Body of pancreas (tissue), 4 donors: ENCODE measurements around the gene STRA8. TPM values are rescaled to one million over a fixed set of nuclear protein-coding genes. Genes with fewer than 3 reads are reported as not detected.

ENCODE experiments used
- ATAC-seq: fragments of 150-250 bp; one replicate; pipeline ENCODE4 v1.9.1; 2016
- DNase-seq, 4 donors: peaks; one replicate each; pipeline ENCODE4 v3.0.0-alpha.2; 2019
- H3K27ac ChIP-seq, 4 donors: fragments of 200-600 bp; sonication (generic); 1 replicate in 3 of 4; 2 replicates in 1 of 4; pipeline versions ENCODE4 v1.5.1 to v1.6.1; 2016 to 2019; ENCODE audit warnings: mild to moderate bottlenecking in 1 of 4, mixed read lengths in 1 of 4, moderate library complexity in 1 of 4
- H3K27me3 ChIP-seq, 2 donors: fragments of 200-600 bp; sonication (generic); one replicate each; pipeline ENCODE4 v1.6.0; 2016; ENCODE audit warnings: mild to moderate bottlenecking in 1 of 2
- H3K36me3 ChIP-seq, 2 donors: fragments of 200-600 bp; sonication (generic); replicated peaks in 1 of 2; 2 replicates each; pipeline ENCODE4 v1.5.1; 2016; ENCODE audit warnings: low read depth in 2 of 2; ENCODE audit not compliant: insufficient read depth in 1 of 2
- H3K4me1 ChIP-seq: fragments of 200-600 bp; sonication (generic); one replicate; pipeline ENCODE4 v1.6.0; 2016
- H3K4me3 ChIP-seq, 2 donors: fragments of 200-600 bp; sonication (generic); 1 replicate in 1 of 2; 2 replicates in 1 of 2; pipeline ENCODE4 v1.5.1; 2016 to 2019
- H3K9me3 ChIP-seq, 3 donors: fragments of 200-600 bp; sonication (generic); 1 replicate in 2 of 3; 2 replicates in 1 of 3; pipeline ENCODE4 v1.5.1; 2016
- POLR2A ChIP-seq, 3 donors: fragments of 450-650 bp; IDR thresholded peaks; one replicate each; pipeline ENCODE4 v1.6.1; 2016; ENCODE audit warnings: antibody characterized with exemption in 3 of 3, mild to moderate bottlenecking in 2 of 3
- WGBS, 2 donors: methylation state at CpG; one replicate each; pipeline ENCODE4 v1.1.5; 2017; 5-methylcytosine and 5-hydroxymethylcytosine counted together
- intact Hi-C: fragments of 100-400 bp; cut with DNase I; formaldehyde crosslinking; loops from one replicate; pipeline ENCODE4 v1.15.1; 2023
- total RNA-seq, 2 donors: library from RNA; depleted of rRNA; stranded (reverse); fragments of >200 nt; gene quantifications; one replicate each; pipeline ENCODE4 v1.1.0, GENCODE V29; 2016
- TF ChIP-seq, protein P1 (sequence below), 7 experiments: fragments of 450-650 bp in 4 of 7; fragments of 200-600 bp in 3 of 7; sonication (generic) in 3 of 7; IDR thresholded peaks; one replicate each; pipeline ENCODE4 v1.5.1; 2016 to 2019; ENCODE audit warnings: antibody characterized with exemption in 7 of 7

STRA8 gene
- total RNA-seq, 2 donors from 2014 or later: not detected

GRCh38 chr7:135192914-135193536 lies 40.6 kb upstream of the STRA8 start:
- Histone ChIP-seq H3K4me3 (no peak overlapping the region), H3K36me3 (peaks cover 15% of the 10 kb centered on the region in 2 donors), H3K27ac (peak overlapping the region; percentile 59 to 75 (median 70)), H3K27me3 (no peaks in the 10 kb centered on the region), H3K9me3 (no peaks in the 10 kb centered on the region), H3K4me1 (peaks cover 55% of the 10 kb centered on the region)
- intact Hi-C loops: no loop called here
- TF ChIP-seq POLR2A (IDR thresholded peaks at IDR 0.05): no peak
- TF ChIP-seq, protein P1, sequence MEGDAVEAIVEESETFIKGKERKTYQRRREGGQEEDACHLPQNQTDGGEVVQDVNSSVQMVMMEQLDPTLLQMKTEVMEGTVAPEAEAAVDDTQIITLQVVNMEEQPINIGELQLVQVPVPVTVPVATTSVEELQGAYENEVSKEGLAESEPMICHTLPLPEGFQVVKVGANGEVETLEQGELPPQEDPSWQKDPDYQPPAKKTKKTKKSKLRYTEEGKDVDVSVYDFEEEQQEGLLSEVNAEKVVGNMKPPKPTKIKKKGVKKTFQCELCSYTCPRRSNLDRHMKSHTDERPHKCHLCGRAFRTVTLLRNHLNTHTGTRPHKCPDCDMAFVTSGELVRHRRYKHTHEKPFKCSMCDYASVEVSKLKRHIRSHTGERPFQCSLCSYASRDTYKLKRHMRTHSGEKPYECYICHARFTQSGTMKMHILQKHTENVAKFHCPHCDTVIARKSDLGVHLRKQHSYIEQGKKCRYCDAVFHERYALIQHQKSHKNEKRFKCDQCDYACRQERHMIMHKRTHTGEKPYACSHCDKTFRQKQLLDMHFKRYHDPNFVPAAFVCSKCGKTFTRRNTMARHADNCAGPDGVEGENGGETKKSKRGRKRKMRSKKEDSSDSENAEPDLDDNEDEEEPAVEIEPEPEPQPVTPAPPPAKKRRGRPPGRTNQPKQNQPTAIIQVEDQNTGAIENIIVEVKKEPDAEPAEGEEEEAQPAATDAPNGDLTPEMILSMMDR (IDR thresholded peaks at IDR 0.05): no peak
- WGBS, 2 donors: 63 to 66% methylated on average over 8 to 11 of the region's 11 CpGs
- DNase-seq: no peak
- no peak for ATAC-seq

DNA sequence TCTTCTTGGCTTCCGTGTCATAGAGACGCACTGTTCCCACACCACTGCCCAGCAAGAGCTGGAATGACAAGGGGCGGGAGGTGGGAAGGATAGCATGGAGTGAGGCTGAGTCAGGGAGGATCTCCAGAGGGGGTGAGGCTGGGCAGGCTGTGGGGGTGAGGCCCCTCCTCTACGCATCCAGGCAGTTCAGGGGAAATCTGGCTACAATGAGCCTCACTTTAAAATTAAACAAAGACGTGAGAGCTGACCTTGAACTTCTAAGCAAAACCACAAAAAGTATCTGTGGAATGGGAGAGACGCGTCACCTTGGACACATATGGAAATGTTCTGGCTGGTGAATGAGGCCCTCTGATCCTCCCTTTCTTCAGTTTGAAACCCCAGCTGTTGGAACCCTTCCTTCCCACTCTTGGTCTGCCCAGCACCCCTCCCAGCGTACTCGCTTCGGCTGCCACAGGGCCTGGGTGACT lies 40.0 kb upstream of the STRA8 start:
- intact Hi-C loops: no loop called here
- peaks cover 53% of the 10 kb centered on the region for H3K4me1 ChIP-seq
- DNase-seq (peak in 3 of 4 donors; percentile 25 to 56 (median 46)), ATAC-seq (peak; percentile 22)
- H3K4me3 ChIP-seq: no peak overlapping the region
- TF ChIP-seq, protein P1 (IDR thresholded peaks at IDR 0.05): no peak
- TF ChIP-seq POLR2A (IDR thresholded peaks at IDR 0.05): peak in 1 of 3 donors; percentile 17
- no peaks in the 10 kb centered on the region for H3K9me3 ChIP-seq
- 56 to 58% methylated on average over 10 of the region's 10 CpGs for WGBS, 2 donors
- H3K27ac ChIP-seq: peak overlapping the region; percentile 59 to 75 (median 70)
- no peaks in the 10 kb centered on the region for H3K27me3 ChIP-seq
- peaks cover 14 to 16% of the 10 kb centered on the region in 2 donors for H3K36me3 ChIP-seq

GRCh38 chr7:135194494-135195095 lies 39.0 kb upstream of the STRA8 start:
- TF ChIP-seq, protein P1 (IDR thresholded peaks at IDR 0.05): no peak
- DNase-seq: no peak
- H3K9me3 ChIP-seq: no peaks in the 10 kb centered on the region
- WGBS, 2 donors: 87 to 90% methylated on average over 12 of the region's 12 CpGs
- peaks cover 13 to 16% of the 10 kb centered on the region in 2 donors for H3K36me3 ChIP-seq
- peaks cover 55% of the 10 kb centered on the region for H3K4me1 ChIP-seq
- H3K27ac ChIP-seq: peak overlapping the region in 3 of 4 donors; percentile 59 to 75 (median 74)
- no peaks in the 10 kb centered on the region for H3K27me3 ChIP-seq
- H3K4me3 ChIP-seq: no peak overlapping the region
- intact Hi-C loops: no loop called here
- no peak for ATAC-seq

- peaks cover 53% of the 10 kb centered on the region for H3K4me1 ChIP-seq
- H3K36me3 ChIP-seq: peaks cover 13 to 16% of the 10 kb centered on the region in 2 donors
- intact Hi-C loops: no loop called here
- H3K9me3 ChIP-seq: no peaks in the 10 kb centered on the region
- TF ChIP-seq, protein P1 (IDR thresholded peaks at IDR 0.05): no peak
- TF ChIP-seq POLR2A (IDR thresholded peaks at IDR 0.05): no peak
- H3K27me3 ChIP-seq: no peaks in the 10 kb centered on the region
- 89 to 90% methylated on average over 4 of the region's 4 CpGs for WGBS, 2 donors
- no peak overlapping the region for H3K4me3 ChIP-seq
- no peak for DNase-seq
- ATAC-seq: no peak
- peak overlapping the region in 3 of 4 donors; percentile 59 to 75 (median 74) for H3K27ac ChIP-seq
Observed at GRCh38 chr7:135195156-135195555, 38.5 kb upstream of the STRA8 start.
